ENCODE measurements around the gene DAAM2. TPM values are rescaled to one million over a fixed set of nuclear protein-coding genes. Genes with fewer than 3 reads are reported as not detected.

Gene DAAM2
- total RNA-seq, 1 donor from 2014 or later: 22.1 TPM

- Histone ChIP-seq H3K9me3 (no peaks in the 10 kb centered on the region), H3K4me1 (peaks cover 29% of the 10 kb centered on the region), H3K4me3 (no peak overlapping the region), H3K27ac (no peak overlapping the region), H3K27me3 (no peaks in the 10 kb centered on the region), H3K36me3 (no peaks in the 10 kb centered on the region)
- intact Hi-C loops (cut with DNase I): loop anchor here (10.0 kb wide), 1 partner anchor 49 kb away; no protein-coding TSS in a partner anchor
- peak in 1 of 2 donors; percentile 6 for DNase-seq (ENCODE audit: extremely low spot score in 2 of 2)
- TF ChIP-seq CTCF (IDR thresholded peaks at IDR 0.05): no peak
Measured at GRCh38 chr6:39806278-39806677, 14.1 kb downstream of the DAAM2 start.

- Histone ChIP-seq H3K27ac (no peak overlapping the region), H3K4me3 (no peak overlapping the region), H3K27me3 (no peaks in the 10 kb centered on the region), H3K4me1 (peaks cover 49% of the 10 kb centered on the region), H3K36me3 (no peaks in the 10 kb centered on the region), H3K9me3 (no peaks in the 10 kb centered on the region)
- DNase-seq (ENCODE audit: extremely low spot score in 2 of 2): no peak
- no peak for TF ChIP-seq POLR2A (IDR thresholded peaks at IDR 0.05)
- TF ChIP-seq POLR2AphosphoS5 (IDR thresholded peaks at IDR 0.05; ENCODE audit: insufficient read depth in 1 of 2, low read depth in 1 of 2): no peak
- TF ChIP-seq CTCF (IDR thresholded peaks at IDR 0.05): no peak
- intact Hi-C loops (cut with DNase I): loop anchor here (10.0 kb wide), 1 partner anchor 46 kb away; no protein-coding TSS in a partner anchor
Measured at GRCh38 chr6:39808346-39808745, 16.2 kb downstream of the DAAM2 start.

DNA sequence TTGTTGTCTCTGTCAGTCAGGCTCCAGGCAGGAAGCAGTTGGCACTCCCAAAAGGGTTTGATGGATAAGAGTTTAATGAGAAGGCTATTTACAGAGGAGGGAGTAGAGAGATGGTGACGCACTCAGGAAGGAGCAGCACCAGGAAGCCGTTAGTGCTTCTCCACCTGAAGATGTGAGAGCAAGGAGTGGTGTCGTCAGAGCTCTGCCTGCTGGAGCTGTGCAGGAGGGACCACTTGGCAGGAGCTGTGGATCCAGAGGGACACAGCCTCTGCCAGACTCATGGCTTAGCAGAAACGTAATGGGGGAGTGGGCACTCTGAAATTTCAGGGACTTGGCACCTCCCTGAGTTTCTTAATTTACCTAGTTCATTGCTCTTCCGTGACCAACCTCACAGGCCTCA is 16.8 kb downstream of the DAAM2 start:
- Histone ChIP-seq H3K4me1 (peaks cover 49% of the 10 kb centered on the region), H3K36me3 (no peaks in the 10 kb centered on the region), H3K4me3 (no peak overlapping the region), H3K9me3 (no peaks in the 10 kb centered on the region), H3K27me3 (no peaks in the 10 kb centered on the region), H3K27ac (no peak overlapping the region)
- intact Hi-C loops (cut with DNase I): loop anchor here (10.0 kb wide), 1 partner anchor 46 kb away; no protein-coding TSS in a partner anchor
- no peak for DNase-seq (ENCODE audit: extremely low spot score in 2 of 2)
- no peak for TF ChIP-seq POLR2AphosphoS5 (IDR thresholded peaks at IDR 0.05; ENCODE audit: insufficient read depth in 1 of 2, low read depth in 1 of 2)
- no peak for TF ChIP-seq POLR2A (IDR thresholded peaks at IDR 0.05)
- TF ChIP-seq CTCF (IDR thresholded peaks at IDR 0.05): no peak

GRCh38 chr6:39811835-39812345 is 19.7 kb downstream of the DAAM2 start:
- no peak overlapping the region for H3K4me3 ChIP-seq
- intact Hi-C loops (cut with DNase I): no loop called here
- no peaks in the 10 kb centered on the region for H3K36me3 ChIP-seq
- peak overlapping the region; percentile 63 for H3K27ac ChIP-seq
- no peak for DNase-seq (ENCODE audit: extremely low spot score in 2 of 2)
- peaks cover 52% of the 10 kb centered on the region for H3K4me1 ChIP-seq
- no peaks in the 10 kb centered on the region for H3K9me3 ChIP-seq
- H3K27me3 ChIP-seq: no peaks in the 10 kb centered on the region
- no peak for TF ChIP-seq POLR2A (IDR thresholded peaks at IDR 0.05)
- no peak for TF ChIP-seq CTCF (IDR thresholded peaks at IDR 0.05)
- TF ChIP-seq POLR2AphosphoS5 (IDR thresholded peaks at IDR 0.05; ENCODE audit: insufficient read depth in 1 of 2, low read depth in 1 of 2): no peak

DNA sequence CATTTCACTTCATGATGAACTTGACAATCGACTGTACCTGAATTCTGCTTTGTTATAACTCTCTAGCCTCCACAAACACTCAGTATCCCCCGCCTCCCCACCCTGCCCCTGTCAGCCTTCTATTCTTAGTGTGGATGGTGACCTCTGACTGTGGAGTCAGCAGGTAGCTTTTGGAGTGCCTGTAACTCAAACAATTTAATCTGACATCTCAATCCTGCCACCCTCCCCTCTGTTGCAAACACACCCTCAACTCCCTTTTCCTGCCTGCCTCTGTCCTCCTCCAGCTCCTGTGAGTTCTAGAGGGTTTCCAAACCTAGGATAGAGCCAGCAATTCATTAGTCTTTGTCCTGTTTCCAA is 20.3 kb downstream of the DAAM2 start:
- Histone ChIP-seq H3K4me1 (peaks cover 52% of the 10 kb centered on the region), H3K27ac (peak overlapping the region; percentile 63), H3K4me3 (no peak overlapping the region), H3K36me3 (no peaks in the 10 kb centered on the region), H3K27me3 (no peaks in the 10 kb centered on the region), H3K9me3 (no peaks in the 10 kb centered on the region)
- DNase-seq (ENCODE audit: extremely low spot score in 2 of 2): no peak
- TF ChIP-seq POLR2A (IDR thresholded peaks at IDR 0.05) (no peak), CTCF (IDR thresholded peaks at IDR 0.05) (no peak)
- intact Hi-C loops (cut with DNase I): no loop called here

Measured in vagina (tissue), 2 donors.